ENCODE results near the gene SBF2.

- TF ChIP-seq POLR2AphosphoS5 (IDR thresholded peaks at IDR 0.05; ENCODE audit: low read depth, low read length) (no peak), REST (IDR thresholded peaks at IDR 0.05; ENCODE audit: insufficient read depth in 1 of 2, low read depth in 2 of 2, low read length in 2 of 2) (no peak)
Observed at GRCh38 chr11:9774109-9774508, 519.9 kb downstream of the SBF2 start.

All from PFSK-1 (cell line).